Daoy (cell line): ENCODE data around the gene SULF2. TPM values are rescaled to one million over a fixed set of nuclear protein-coding genes. Genes with fewer than 3 reads are reported as not detected.

Experiments
- DNase-seq: peaks from one replicate; pipeline ENCODE4 v3.0.0-alpha.2; 2015; ENCODE audit warnings: low read depth
- total RNA-seq: library from RNA; depleted of rRNA; stranded (reverse); fragments of >200 nt; shearing (Covaris generic); gene quantifications from 2 replicates; pipeline ENCODE4 v1.2.3, GENCODE V29; 2014

Gene SULF2
- total RNA-seq, 1 experiment from 2014 or later, result 3.7 TPM

DNA sequence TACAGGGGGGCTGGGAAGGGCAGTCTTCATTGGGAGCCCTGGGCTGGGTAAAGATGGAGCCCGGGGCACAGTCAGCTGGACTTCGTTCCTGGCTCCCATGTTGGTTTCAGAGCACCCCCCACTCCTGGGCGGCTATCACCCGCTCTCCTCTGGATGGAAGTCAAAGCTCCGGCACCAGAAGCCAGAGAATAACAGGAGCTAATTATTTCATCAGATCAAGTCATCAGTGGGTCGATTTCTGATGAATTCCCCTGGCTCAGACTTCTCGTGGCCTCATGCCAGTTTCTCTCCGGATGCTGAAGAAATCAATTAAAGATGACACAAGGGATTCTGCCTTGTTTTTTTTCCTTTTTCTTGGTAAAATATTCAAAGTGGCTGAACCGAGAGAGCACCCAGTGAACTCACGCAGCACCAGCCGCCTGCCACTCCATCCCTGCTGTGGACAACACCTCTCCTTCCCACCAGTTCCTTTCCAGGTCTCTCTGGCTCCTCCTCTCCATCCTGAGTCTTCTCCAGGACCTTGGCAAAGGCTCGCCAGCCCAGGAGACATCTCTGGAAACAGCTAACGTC lies 22.5 kb downstream of the SULF2 start:
- DNase-seq, result no peak

DNA sequence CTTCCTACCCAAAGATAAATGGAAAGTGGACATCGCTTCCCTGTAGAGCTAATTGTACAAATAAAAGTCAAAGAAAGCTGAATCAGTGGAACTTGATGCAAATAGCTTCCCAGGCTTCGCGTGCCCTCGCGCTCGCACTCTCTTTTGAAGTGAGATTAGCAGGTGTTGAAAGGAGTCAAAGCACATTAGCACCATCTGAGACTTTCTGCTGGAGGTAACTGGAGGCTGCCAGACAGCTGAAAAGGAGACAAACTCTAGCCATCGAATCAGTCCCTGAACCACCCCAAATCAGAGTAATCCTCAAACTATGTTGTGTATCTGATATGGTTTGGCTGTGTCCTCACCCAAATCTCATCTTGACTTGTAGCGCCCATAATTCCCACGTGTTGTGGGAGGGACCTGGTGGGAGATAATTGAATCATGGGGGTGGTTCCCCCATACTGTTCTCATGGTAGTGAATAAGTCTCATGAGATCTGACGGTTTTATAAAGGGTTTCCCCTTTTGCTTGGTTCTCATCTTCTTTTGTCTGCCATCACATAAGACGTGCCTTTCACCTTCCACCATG lies 23.7 kb downstream of the SULF2 start:
- DNase-seq, result no peak

DNA sequence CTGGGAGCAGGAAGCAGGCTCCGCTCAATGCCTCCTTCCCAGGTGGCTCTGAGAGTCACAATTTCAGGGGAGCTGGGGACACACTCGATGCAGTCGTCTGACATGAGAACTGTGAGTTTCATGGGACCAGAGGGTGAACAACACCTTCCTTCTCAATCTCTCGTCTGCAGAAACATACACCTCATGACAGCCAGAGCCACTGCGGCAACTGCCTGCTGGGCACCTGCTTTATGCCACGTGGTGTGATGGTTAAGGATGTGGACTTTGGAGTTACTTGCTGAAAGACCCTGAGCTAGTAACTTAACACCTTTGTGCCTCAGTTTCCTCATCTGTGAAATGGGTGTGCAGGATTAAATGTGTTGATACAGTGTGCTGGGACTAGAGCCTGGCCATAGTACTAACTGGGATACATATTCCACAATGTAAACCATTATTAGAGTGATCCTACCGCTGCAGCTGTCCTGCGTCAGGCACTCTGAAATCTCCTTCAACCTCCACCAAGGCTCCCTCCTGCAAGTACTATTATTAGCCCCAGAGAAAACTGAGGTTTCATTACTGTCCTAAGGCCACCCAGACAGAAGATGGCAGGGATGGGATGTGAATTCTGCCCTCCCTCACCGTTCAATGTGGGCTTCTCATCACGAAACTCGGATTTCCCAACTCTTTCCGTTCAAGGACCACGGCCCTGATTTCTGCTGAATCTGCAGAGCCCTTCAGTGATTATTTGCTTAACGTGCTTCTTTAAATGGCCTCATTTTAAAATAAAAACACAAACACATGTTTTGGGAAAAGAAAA lies 24.4 kb downstream of the SULF2 start:
- DNase-seq, result no peak

DNA sequence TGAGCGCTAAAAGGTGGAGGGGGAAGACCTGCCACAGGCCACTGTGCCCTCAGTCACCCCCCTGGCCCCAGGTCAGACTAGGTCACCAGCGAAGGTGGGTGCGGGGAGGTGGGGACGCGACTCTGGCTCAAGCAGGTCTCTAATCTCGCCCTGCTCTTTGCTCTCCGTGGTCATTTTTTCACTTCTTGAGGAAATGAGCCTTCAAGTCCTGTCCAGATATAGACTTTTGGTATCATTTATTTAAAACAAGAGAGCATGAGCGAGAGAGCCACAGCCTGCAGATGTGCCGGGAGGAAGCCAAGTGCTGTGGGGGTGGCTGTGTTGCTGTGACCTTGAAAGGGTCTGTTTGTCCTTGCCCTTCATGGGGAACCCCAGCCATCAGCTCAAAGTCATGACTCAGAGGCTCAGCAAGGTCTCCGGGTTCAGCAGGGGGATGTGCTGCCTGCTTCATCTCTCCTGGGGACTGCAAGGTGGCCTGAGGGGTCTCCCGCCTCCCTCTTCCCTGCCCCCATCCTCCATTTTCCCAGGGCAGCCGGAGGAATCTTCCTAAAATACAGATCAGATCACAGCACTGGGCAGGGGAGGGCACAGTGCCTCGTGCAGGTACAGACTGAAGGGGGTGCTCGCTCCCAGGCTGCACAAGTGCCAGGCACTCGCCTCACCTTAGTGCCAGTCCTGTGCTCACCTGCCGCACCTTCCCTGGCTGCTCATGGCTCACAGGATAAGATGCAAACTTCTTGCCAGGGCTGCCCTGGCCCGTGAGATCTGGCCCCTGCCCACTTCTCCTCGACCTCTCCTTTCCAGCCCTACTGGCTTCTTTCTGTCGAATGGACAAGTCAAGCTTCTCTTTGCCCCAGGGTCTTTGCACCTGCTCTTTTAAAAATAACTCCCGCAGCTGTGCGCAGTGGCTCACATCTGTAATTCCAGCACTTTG lies 26.5 kb downstream of the SULF2 start:
- no peak for DNase-seq

DNA sequence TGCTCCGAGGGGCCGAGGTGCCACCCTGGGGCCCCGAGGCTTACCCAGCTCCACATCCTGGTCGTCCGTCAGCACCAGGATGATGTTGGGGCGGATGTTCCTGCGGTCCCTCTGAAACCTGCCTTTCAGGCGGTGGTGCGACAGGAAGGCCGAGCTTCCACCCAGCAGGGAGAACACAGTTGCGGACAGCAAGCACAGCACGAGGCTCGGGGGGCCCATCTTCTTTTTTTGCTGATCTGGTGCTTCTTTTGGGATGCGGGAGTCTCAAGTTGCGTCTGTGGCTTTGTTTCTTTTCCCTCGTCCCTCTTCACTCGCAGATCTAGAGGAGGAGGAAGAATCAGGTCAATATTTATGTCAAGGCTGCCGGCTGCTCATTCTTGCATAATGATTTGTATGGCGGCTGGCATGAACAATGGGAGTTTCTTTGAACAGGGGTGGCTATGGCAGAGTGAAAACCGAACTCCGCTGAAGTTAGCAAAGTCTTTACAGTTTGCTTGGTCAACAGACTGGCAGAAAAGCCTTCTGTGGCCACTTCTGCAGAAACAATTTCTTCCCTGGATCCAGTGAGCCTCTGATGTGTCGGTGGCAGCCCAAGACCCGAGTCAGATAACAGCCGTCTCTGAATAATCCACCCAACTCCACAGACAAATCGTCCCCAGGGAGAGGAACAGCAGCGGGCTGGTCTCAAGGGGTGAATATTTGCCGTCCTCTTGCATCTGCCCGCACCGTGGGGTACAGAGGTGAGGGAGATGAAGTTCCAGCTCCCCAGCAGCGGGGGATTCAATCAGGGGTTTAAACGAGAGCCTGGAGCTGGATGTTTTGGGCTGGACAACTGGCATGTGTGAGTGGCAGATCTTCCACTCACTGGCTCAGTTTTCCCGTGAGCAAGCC lies 27.9 kb downstream of the SULF2 start:
- DNase-seq, result no peak

DNA sequence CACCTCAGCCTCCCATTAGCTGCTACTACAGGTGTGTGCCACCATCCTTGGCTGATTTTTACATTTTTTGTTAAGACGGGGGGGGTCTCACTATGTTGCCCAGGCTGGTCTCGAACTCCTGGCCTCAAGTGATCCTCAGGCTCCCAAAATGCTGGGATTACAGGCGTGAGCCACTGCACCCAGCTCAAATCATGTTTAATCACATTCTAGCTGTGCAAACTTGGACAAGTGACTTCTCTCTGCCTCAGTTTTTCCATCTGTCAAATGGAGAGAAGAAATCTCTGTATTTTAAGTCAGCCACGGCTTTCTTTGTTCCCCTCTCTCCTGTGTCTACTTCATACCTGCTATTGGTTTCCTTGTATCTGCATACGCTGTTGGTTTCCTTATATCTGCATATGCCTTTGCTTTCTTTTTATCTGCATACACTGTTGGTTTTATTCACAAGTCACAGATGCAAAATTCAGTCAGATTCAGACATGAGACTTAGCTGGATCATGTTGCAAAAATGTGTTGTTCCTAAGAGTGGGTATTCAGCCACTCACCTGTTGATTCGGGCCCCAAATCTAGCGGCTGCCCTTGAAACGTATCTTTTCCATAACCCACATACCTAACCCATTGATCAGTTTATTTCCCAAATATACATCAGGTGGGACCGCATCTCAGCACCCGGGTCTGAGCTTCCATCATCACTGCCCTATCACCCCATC lies 30.2 kb downstream of the SULF2 start:
- DNase-seq, result no peak

DNA sequence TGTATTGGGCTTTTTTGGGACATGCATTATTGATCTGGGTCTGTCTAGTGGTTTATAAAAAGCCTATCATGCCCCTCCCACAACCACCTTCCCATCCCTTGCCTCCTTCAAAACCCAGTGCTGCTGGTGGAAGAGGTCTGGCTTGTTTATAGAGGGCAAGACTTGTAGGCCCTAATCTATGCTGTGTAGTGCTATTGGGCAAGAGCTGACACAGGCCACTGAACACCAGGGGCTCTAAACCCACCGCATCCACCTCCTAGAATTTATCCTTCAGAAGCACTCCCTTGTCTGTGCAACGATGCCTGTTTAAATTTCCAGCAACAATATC lies 30.9 kb downstream of the SULF2 start:
- DNase-seq, result no peak

DNA sequence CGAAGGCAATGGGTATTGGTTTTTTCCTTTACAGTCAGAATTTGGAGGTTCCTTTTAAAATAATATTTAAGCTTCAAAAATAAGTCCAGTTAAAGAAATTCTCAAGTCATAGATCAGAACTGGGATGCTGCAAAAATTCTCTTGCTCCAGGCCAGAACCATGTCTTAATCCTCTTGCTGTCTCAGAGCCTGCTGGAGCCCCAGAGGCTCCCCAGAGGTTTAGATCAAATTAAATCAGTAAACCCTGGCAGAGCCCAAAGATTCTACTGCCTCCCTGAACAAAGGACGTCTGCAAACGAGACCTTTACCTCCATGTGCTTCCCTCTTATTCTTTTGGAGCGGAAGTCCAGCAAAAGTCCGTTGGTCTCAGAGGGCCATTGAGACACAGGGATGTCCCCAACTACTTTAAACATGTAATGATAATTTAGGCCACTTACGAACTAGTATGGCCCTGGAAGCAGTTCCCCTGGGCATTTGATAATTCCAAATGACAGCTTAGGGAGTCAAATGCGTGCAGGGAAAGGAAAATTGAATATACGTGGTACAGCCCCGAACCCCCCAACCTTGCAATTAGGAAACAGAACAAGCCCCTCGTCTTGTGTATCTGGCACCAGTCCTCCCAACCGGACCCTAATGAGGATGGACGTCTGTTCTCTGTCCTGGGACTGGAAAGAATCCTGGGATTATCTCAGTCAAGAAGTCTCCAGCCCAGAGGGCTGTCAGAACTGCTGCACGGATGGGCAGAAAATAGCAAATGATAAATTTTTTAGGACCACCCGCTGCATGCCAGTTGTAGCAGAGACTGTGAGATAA lies 31.5 kb downstream of the SULF2 start:
- no peak for DNase-seq

DNA sequence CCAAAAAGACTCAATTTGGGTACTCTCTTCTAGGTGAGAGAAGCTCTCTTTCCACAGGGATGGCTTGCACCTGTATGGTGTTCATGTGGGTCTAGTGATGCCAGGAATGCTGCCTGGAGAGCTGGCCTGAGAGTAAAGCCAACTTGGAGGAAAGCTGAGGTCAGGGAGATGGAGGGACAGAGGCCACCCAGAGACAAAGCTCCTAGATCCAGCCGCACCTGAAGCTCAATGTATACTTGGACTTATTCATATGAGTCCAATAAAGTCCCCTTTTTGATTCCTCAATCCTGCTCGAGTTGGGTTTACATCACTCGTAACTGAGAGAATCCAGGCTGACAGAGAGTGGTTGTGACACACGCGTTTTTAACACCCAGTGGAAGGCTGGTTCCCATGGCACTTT lies 33.8 kb downstream of the SULF2 start:
- no peak for DNase-seq

DNA sequence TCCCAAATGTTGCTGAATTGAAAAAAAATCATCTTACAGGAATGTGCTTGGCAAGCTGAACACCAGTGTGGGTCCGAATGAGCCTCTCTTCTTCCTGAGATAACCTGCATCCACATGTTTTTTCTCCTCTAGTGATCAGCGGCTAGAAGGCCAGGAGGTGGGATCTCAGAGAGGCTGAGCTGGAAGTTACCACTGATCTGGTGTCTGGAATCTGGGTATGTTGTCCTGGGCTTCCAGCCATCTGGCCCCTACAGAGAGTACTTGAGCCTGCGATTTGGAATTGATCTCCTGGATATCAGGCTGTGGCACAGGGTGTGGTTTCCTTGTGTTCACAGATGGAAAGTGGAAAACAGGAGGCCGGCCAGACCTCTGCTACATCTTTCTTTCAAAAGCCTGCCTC lies 35.9 kb downstream of the SULF2 start:
- no peak for DNase-seq

DNA sequence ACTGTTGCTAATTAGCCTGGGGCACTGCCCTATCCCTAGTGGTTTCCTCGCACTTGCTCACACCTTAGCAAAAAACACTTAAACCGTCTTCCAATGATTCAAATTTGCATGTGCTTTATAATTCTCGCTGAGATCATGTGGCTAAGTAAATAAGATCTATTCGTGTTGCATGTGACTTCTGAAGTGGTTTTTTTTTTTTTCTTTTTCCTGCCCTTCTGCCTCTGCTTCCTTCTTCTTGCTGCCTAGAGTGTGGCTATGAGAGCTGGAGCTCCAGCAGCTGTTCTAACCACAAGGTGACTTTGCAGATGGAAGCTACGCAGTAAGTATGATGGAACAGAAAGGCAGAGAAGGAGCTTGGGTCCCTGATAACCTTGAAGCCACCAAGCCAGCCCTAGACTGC lies 36.5 kb downstream of the SULF2 start:
- no peak for DNase-seq

DNA sequence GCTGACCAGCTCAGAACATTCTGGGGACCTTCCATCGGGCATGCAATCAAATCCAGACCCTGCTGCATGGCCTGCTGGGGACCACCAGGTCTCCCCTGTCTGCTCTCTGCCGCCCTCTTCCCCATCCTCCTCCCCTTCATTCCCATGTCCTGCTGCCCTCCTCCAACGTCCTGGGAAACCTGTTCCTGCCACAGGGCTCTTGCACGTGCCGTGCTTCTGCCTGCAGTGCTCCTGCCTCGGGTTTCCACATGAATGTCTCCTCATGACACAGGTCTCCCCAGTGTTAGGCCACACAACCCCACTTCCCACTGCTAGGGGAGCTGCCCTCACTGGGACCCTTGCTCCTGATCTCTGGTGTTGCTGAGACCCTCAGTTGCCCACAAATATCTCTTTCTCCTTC lies 37.2 kb downstream of the SULF2 start:
- DNase-seq, result no peak

DNA sequence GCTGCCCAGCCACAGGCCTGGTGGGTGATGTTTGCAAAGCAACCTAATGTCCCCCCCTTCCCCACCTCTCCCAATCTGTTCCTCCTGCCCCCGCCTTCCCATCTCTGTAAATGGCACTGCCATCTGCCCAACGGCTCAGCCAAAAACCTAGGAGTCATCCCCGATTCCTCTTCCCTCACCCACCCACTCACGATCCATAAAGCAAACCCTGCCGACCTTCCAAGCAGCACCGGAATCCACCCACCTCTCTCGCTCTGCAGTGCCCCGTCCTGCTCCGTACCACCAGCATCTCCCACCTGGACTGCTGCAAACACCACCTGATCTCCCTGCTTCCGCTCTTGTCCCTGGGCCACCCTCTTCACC lies 37.6 kb downstream of the SULF2 start:
- DNase-seq, result no peak

DNA sequence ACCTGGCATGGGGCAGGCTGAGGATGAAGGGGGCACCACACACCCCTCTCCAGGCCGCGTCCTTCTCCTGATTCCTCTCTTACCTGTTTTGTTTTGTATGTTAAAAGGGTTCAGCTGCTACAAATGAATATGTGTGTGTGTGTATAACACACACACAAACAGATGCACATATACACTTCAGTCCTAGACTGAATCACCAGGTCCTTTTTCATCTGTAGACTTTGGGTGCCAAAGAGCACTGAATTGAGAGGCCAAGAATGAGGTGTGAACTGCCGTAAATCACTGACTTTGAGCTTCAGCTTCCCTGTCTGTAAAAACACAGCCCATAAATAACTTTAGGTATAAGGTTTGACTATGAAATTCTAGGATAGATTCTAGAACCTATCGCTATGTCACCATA lies 40.5 kb downstream of the SULF2 start:
- no peak for DNase-seq

DNA sequence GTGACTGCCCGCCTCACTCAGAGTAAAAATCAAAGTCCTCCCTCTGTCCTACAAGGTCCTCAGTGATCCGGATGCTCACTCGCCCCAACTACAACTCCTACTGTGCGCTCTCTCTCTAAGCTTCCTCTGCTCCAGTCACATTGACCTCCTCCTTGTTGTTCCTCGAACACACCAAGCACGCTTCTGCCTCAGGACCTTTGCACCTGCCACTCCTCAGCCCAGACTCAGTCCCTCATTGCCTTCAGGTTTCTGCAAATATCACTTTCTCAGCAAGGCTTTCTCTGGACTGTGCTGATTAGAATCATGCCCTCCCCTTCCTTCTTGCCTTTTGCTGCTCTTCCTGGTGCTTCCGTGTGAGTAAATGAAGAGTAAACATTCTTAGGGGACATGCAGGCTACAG lies 41.6 kb downstream of the SULF2 start:
- no peak for DNase-seq

DNA sequence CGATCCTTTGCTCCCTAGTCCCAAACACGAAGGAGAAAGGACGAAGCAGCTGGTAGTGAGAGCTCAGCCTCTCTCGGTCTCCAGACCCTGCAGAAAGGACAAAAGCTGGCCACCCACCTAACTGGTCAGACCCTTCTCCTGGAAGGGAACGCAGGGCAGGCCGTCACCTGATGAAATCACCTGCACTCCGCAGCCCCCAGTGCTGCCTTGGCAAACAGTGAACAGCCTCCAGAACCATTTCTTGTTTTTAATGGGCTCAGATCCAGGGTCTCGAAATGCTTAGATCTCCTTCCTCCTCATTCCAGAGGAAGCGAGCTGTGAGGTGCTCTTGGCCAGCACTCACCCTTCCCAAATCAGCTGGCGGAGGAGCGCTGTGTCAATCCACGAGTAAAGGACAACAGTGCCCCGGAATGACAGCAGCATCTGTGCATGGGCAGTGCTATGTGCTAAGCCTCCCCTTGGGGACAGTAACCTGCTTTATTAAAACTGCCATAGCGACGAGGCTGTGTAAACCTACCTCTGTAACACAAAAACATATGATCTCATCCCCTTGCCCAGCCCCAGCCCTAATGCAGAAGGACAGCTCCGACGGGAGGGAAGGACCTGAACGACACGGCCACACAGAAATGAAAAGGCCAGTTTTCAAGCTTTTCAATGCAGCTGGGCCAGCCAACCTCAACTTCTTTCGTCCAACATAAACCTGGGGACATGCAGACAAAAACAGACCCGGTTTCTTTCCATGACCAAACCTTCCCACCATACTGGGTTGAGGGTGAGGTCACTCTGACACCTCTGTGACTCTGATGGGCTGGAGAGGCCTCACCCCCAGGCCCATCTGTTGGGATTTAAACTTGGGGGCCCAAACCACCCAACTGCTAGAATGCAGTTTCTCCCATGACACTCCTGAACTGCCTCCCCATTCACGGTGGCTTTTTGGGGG lies 43.3 kb downstream of the SULF2 start:
- DNase-seq, result no peak

DNA sequence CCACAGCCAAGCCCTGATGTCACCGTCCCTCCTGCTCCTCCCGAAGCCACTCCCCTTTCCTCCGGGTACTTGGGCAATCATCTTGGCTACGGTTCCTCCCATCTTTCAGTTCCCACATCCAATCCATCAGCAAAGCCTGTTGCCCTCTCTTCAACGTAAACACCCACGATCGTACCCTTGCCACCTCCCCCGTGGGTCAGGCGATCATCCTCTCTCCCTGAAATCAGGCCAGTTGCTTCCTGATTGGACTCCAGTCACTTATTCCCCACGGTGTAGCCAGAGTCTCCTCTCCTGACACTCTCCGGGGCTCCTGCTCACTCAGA lies 44.5 kb downstream of the SULF2 start:
- peak; percentile 42 for DNase-seq

DNA sequence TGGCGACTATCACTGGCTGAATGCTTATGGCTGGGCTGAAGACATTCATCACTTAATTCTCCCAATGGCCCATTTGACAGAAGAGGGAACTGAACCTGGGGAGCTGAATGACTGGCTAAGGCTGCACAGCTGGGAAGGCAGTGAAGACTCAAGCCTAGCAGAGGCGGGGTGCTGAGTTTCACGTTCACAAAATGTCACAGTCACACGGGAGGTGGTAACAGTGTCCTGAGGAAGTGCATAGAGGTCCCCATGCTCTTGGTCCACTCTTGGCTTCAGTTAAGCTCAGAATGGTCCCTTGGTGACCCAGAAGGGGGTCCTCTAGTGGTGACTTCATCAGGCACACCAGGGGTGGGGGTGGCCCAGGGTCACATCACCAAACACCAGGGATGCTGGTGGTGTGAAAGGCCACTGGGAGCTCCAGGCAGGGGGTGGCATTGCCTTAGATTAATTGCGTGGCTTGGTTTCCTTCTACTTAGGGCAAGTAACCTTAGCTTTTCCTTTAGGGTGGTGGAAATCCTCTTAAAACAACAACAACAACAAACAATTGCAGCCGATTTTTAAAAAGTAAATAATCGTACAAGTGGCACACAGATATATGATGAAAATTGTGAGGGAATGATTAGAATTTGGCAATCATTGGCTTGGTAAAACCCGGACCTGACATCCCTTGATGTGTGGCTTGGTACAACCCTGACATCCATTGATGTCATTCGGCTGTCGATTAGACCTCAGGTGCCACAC lies 45.0 kb downstream of the SULF2 start:
- no peak for DNase-seq
